Gastrocnemius medialis (tissue), 4 donors: ENCODE measurements around the gene CDK11B. TPM values are rescaled to one million over a fixed set of nuclear protein-coding genes. Genes with fewer than 3 reads are reported as not detected.
A peak's percentile ranks its signal among the peaks of the same experiment; 100 is the strongest.

Source experiments
- ATAC-seq, 2 donors: fragments of 150-250 bp; one replicate each; pipeline ENCODE4 v1.9.1; 2016
- DNase-seq, 2 donors: peaks; one replicate each; pipeline ENCODE4 v3.0.0-alpha.2; 2019
- H3K27ac ChIP-seq, 4 donors: fragments of 200-600 bp; sonication (generic); 1 replicate in 1 of 4; 2 replicates in 3 of 4; pipeline ENCODE4 v1.5.1; 2016 to 2018; ENCODE audit warnings: mild to moderate bottlenecking in 2 of 4, moderate library complexity in 1 of 4
- H3K27me3 ChIP-seq, 3 donors: fragments of 200-600 bp; sonication (generic) in 2 of 3; 1 replicate in 1 of 3; 2 replicates in 2 of 3; pipeline versions ENCODE4 v1.5.1 to v1.6.0; 2016 to 2019; ENCODE audit warnings: mild to moderate bottlenecking in 1 of 3, moderate library complexity in 1 of 3
- H3K36me3 ChIP-seq, 2 donors: fragments of 200-600 bp; sonication (generic) in 1 of 2; one replicate each; pipeline ENCODE4 v1.5.1; 2017 to 2018
- H3K4me1 ChIP-seq, 2 donors: fragments of 200-600 bp; sonication (generic) in 1 of 2; one replicate each; pipeline ENCODE4 v1.5.1; 2016 to 2017; ENCODE audit warnings: mild to moderate bottlenecking in 2 of 2
- H3K4me3 ChIP-seq, 4 donors: fragments of 200-600 bp; sonication (generic) in 3 of 4; 1 replicate in 1 of 4; 2 replicates in 3 of 4; pipeline ENCODE4 v1.5.1; 2016 to 2019; ENCODE audit warnings: mild to moderate bottlenecking in 2 of 4
- H3K9me3 ChIP-seq, 3 donors: fragments of 200-600 bp; sonication (generic) in 2 of 3; 1 replicate in 1 of 3; 2 replicates in 2 of 3; pipeline ENCODE4 v1.5.1; 2016 to 2019
- POLR2A ChIP-seq, 2 donors: fragments of 450-650 bp; IDR thresholded peaks; one replicate each; pipeline ENCODE4 v1.6.1; 2017; ENCODE audit warnings: antibody characterized with exemption in 2 of 2, mild to moderate bottlenecking in 2 of 2, moderate library complexity in 2 of 2
- in situ Hi-C, 4 donors: fragments of 200-750 bp; cut with MboI; loops; one replicate each; pipeline versions ENCODE4 v1.15.0 to v1.8.0; 2017; ENCODE audit warnings: low sequenced_read_pairs in 4 of 4
- intact Hi-C: fragments of 100-400 bp; cut with DNase I; formaldehyde crosslinking; loops from one replicate; pipeline ENCODE4 v1.15.1; 2023; ENCODE audit warnings: low total_unique reads
- total RNA-seq, 4 donors: library from RNA; depleted of rRNA; stranded (reverse); fragments of >200 nt; gene quantifications; one replicate each; pipeline versions ENCODE4 v1.1.0 to v1.2.3, GENCODE V29; 2016
- TF ChIP-seq, protein P1 (sequence below), 5 experiments: fragments of 450-650 bp in 3 of 5; fragments of 200-600 bp in 2 of 5; sonication (generic) in 2 of 5; IDR thresholded peaks in 4 of 5; conservative IDR thresholded peaks in 1 of 5; 1 replicate in 4 of 5; 2 replicates in 1 of 5; pipeline ENCODE4 v1.5.1; 2016 to 2019; ENCODE audit warnings: antibody characterized with exemption in 5 of 5, mild to moderate bottlenecking in 3 of 5, moderate library complexity in 3 of 5

The CDK11B gene
- total RNA-seq, 4 donors from 2014 or later = 19.5 to 49.0 (median 42.2) TPM

DNA sequence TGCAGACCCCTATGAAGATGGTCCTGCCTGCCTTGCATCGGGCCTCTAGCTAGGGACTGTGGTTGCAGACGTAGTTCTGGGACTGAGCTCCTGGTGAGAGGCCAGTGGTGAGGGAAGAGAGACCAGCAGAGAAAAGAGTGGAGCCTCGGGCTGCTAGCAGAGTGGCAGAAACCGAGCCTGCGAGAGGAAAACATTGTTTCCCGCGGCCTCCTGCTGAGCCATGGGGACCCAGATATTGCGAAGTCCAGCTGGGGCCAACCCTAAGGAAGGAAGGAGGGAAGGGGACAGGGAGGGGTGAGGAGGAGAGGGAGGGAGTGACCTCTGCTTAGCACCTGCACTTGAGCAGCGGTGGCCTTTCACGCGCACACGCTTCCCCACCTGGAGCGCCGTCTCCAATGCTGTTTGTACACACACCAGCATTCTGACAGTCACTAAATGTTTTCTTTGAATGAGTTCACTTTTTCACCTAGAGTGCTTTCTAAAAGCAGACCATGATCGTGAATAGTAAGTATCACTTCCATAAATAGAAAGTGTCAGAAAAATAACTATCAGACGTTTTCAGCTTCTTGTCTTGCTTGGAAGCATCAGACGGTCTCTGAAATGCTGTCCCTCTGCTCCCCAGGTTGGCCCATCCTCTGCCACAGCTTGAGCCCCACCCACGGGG, 56.4 kb downstream of the CDK11B start:
- no peak overlapping the region for H3K27ac ChIP-seq
- H3K27me3 ChIP-seq = peaks cover 31 to 42% (median 42%) of the 10 kb centered on the region in 3 donors
- H3K9me3 ChIP-seq = no peaks in the 10 kb centered on the region
- no peaks in the 10 kb centered on the region for H3K36me3 ChIP-seq
- ATAC-seq (no peak), DNase-seq (no peak)
- no peak overlapping the region for H3K4me3 ChIP-seq
- intact Hi-C loops = no loop called here
- in situ Hi-C loops = no loop called here
- TF ChIP-seq, protein P1, sequence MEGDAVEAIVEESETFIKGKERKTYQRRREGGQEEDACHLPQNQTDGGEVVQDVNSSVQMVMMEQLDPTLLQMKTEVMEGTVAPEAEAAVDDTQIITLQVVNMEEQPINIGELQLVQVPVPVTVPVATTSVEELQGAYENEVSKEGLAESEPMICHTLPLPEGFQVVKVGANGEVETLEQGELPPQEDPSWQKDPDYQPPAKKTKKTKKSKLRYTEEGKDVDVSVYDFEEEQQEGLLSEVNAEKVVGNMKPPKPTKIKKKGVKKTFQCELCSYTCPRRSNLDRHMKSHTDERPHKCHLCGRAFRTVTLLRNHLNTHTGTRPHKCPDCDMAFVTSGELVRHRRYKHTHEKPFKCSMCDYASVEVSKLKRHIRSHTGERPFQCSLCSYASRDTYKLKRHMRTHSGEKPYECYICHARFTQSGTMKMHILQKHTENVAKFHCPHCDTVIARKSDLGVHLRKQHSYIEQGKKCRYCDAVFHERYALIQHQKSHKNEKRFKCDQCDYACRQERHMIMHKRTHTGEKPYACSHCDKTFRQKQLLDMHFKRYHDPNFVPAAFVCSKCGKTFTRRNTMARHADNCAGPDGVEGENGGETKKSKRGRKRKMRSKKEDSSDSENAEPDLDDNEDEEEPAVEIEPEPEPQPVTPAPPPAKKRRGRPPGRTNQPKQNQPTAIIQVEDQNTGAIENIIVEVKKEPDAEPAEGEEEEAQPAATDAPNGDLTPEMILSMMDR (IDR thresholded peaks at IDR 0.05 in 4 of 5, conservative IDR thresholded peaks at IDR 0.05 in 1 of 5) = no peak
- TF ChIP-seq POLR2A (IDR thresholded peaks at IDR 0.05) = no peak
- H3K4me1 ChIP-seq = peaks cover 0 to 12% of the 10 kb centered on the region in 2 donors

DNA sequence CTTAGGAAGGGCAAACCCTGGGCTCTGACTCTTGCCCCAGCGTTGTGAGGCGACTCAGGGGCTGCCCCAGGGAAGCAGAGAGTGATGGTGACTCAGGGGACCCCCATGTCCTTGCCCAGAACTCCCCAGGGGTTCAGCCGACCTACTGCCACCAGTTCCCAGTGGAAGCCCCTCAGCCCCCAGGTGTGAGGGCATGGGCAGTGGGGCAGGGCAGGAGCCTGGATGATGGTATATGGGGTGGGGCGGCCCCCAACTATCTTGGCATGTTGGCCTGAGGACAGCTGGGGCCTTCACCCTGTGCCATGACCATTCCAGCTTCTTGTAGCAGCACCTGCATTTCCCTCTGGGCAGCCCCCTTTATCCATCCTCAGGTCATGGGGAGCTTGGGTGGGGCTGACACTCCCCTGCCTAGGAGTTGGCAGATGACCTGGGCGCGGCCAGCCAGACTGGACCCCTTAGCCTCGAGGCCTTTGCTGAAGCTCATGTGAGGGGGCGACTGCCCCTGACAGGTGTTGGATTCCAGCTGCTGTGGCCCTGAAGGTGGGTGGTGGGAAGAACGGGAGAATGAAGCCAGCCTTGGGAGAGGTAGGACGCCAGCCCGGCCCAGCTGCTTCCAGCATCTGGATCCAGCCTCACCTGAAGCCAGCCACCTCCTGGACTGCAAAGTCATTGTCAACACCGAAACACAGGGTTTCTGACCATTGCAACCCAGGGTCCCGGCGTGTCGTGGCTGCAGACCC, 57.1 kb downstream of the CDK11B start:
- ATAC-seq (no peak), DNase-seq (no peak)
- TF ChIP-seq, protein P1 (IDR thresholded peaks at IDR 0.05 in 4 of 5, conservative IDR thresholded peaks at IDR 0.05 in 1 of 5) = no peak
- TF ChIP-seq POLR2A (IDR thresholded peaks at IDR 0.05) = no peak
- Histone ChIP-seq H3K27ac (no peak overlapping the region), H3K9me3 (no peaks in the 10 kb centered on the region), H3K36me3 (no peaks in the 10 kb centered on the region), H3K4me1 (peaks cover 0 to 13% of the 10 kb centered on the region in 2 donors), H3K27me3 (peaks cover 34 to 43% (median 42%) of the 10 kb centered on the region in 3 donors), H3K4me3 (no peak overlapping the region)
- in situ Hi-C loops (no loop called here), intact Hi-C loops (no loop called here)

DNA sequence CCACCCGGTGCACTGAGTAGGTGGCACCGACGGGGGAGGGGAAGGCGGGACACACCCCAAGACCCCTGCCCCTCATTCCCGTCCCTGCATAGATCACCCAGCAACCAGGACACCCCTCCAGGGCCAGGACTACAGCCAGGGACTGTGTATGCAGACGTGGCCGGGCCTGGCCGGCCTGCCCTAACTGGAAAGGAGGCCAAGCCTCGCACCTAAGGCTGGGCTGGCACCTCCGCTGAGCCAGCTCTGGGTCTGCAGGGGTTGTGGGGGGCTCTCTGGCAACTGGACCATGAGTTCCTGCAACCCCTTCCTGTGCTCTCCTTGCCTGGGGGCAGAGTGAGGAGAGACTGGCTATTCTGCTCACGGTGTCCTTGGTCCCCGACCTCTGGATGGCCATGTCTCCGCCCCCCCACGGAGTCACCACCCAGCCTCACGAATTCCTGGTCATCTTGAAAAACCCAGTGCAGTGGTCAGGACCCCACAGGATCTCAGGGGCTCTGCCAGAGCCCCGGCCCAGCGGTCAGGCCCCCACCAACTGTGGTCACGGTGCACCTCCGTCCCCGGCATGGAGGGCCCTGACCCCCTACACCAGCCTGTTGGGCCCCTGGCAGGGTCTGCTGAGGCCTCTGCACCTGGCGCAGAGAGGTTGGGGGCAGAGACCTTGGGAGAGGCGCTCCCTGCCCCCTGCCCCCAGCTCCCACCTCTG, 57.8 kb downstream of the CDK11B start:
- intact Hi-C loops (no loop called here), in situ Hi-C loops (no loop called here)
- DNase-seq = no peak
- ATAC-seq = no peak
- H3K4me3 ChIP-seq = peak overlapping the region in 1 of 4 donors; percentile 39
- TF ChIP-seq, protein P1 (IDR thresholded peaks at IDR 0.05 in 4 of 5, conservative IDR thresholded peaks at IDR 0.05 in 1 of 5) = no peak
- no peak for TF ChIP-seq POLR2A (IDR thresholded peaks at IDR 0.05)
- no peaks in the 10 kb centered on the region for H3K36me3 ChIP-seq
- no peaks in the 10 kb centered on the region for H3K9me3 ChIP-seq
- peaks cover 36 to 43% (median 42%) of the 10 kb centered on the region in 3 donors for H3K27me3 ChIP-seq
- peaks cover 0 to 13% of the 10 kb centered on the region in 2 donors for H3K4me1 ChIP-seq
- H3K27ac ChIP-seq = no peak overlapping the region

DNA sequence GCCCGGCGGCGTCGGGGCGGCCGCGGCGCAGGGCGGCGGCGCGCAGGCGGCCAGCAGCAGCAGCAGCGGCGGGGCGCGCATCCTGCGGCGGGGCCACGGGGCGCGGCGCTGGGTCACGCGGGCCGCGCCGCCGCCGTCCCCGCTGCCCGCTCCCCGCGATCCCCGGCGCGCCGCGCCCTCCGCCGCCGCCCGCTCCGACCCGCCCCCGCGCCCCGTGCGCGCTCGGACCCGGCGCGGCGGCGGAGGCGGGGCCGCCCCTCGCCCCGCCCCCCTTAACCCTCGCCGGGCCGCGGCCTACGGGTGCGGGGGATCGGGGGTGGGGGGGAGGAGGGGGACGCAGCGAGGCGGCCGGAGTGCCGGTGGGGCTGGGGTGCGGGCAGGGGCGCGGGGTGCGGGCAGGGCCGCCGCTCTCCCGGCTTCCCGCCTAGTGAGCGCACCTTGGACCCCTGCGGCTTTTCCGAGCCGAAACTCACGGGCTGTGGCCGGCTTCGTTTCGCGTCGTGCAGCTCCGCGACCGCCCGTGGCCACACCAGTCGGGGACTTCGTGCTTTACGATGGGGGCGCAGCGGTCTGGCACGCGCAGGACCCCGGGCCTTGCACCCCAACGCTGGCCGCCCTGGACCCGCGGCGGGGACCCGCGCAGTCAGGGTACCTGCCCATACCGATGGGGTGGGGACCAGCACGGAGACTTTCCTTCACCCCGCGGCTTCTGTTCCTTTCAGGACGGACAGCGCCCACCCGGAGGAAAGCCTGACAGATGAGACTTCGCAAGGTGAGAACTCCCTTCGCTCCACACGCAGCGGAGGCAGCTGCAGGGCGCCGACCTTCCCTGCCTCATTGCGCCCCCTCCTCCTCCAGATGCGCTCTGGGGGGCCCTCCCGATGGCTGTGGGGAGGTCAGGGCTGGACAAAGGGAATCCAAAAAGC, 58.6 kb downstream of the CDK11B start, which contains the start of gene FNDC10:
TSS of gene FNDC10 (minus strand) at position 201 of the 926 bp plus-strand sequence. CDS start at position 81, 120 bp downstream.
- no peaks in the 10 kb centered on the region for H3K36me3 ChIP-seq
- peaks cover 38 to 43% (median 42%) of the 10 kb centered on the region in 3 donors for H3K27me3 ChIP-seq
- no peaks in the 10 kb centered on the region for H3K9me3 ChIP-seq
- no peak within 1 kb of the TSS for H3K27ac ChIP-seq
- in situ Hi-C loops = no loop called here
- no peak for ATAC-seq
- no peak for DNase-seq
- peak within 1 kb of the TSS in 2 of 4 donors; percentile 27 to 39 for H3K4me3 ChIP-seq
- peaks cover 0 to 13% of the 10 kb centered on the region in 2 donors for H3K4me1 ChIP-seq
- intact Hi-C loops = no loop called here
- no peak for TF ChIP-seq POLR2A (IDR thresholded peaks at IDR 0.05)
- TF ChIP-seq, protein P1 (IDR thresholded peaks at IDR 0.05 in 4 of 5, conservative IDR thresholded peaks at IDR 0.05 in 1 of 5) = no peak
